Adipocyte (in vitro differentiated cells): ENCODE data around the gene GALNT9.

Experiments
- DNase-seq: peaks from one replicate; pipeline ENCODE4 v3.0.0-alpha.2; 2015; ENCODE audit warnings: low read depth
- H3K27me3 ChIP-seq: replicated peaks from 2 replicates; pipeline ENCODE4 v1.7.0; 2013; ENCODE audit warnings: mild to moderate bottlenecking, low read length, moderate library complexity; ENCODE audit not compliant: control insufficient read depth, insufficient read depth
- H3K36me3 ChIP-seq: 2 replicates; pipeline ENCODE4 v1.7.0; 2013; ENCODE audit warnings: low read length, mild to moderate bottlenecking, moderate library complexity; ENCODE audit not compliant: control insufficient read depth, insufficient read depth, severe bottlenecking
- H3K4me1 ChIP-seq: 2 replicates; pipeline ENCODE4 v1.7.0; 2013; ENCODE audit warnings: mild to moderate bottlenecking, low read length, moderate library complexity; ENCODE audit not compliant: control insufficient read depth, insufficient read depth
- H3K4me3 ChIP-seq: 2 replicates; pipeline ENCODE4 v1.7.0; 2013; ENCODE audit warnings: mild to moderate bottlenecking, low read length, moderate library complexity
- H3K9ac ChIP-seq: 2 replicates; pipeline ENCODE4 v1.7.0; 2013; ENCODE audit warnings: mild to moderate bottlenecking, low read length, moderate library complexity
- H3K9me3 ChIP-seq: 2 replicates; pipeline ENCODE4 v1.7.0; 2013; ENCODE audit warnings: mild to moderate bottlenecking, low read length, moderate library complexity; ENCODE audit not compliant: control insufficient read depth

Gene GALNT9

DNA sequence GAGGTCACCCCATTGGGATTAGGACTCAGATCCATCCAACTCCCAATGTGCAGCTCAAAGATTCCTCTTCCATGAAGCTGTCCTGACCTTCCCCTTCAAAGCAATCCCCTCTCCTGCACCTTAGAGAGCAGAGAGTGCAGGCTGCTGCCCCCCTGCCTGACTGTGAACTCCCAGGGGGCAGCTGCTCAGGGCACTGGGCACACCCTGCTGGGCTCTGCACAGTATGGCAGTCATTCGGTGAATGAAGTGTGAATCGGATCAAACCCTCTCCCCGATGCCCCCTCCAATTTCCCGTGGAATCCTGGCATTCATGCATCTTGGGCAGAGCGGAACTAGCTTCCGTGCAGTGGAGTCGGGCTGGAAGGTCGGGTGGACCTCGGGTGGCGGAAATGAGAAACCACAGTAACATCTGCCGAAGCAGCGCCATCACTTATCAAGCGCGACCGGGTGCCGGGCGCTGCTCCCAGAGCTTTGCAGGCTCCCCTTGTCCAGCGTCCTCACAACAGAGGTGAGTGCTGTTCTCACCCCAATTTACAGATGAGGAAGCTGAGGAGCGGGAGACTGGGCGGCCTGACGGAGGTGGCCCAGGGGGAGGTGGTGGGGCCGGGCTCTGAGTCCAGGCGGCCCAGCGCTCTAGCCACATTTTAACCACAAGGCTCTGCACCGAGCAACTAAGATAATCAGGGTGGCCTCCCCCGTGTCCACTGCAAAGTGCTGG, 14.7 kb downstream of the GALNT9 start:
- Histone ChIP-seq H3K36me3 (no peaks in the 10 kb centered on the region), H3K27me3 (peaks cover 63% of the 10 kb centered on the region), H3K9me3 (peaks cover 31% of the 10 kb centered on the region), H3K4me3 (no peak overlapping the region), H3K9ac (no peak overlapping the region), H3K4me1 (no peaks in the 10 kb centered on the region)
- DNase-seq, result no peak

DNA sequence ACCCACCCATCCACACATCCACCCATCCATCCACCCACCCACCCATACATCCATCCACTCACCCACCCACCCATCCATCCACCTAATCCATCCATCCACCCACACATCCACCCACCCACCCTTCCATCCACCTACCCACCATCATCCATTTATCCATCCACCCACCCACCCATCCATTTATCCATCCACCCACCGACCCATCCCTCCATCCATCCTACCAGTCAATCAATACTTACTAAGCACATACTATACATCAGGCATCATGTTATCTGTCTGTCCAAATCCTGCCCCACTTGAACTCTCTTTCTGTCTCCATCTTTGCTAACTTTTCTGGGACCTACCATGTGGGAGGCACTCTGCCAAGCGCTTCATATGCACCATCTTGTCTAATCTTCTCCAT, 15.4 kb downstream of the GALNT9 start:
- Histone ChIP-seq H3K9me3 (peaks cover 34% of the 10 kb centered on the region), H3K4me3 (no peak overlapping the region), H3K27me3 (peaks cover 65% of the 10 kb centered on the region), H3K9ac (no peak overlapping the region), H3K4me1 (no peaks in the 10 kb centered on the region), H3K36me3 (no peaks in the 10 kb centered on the region)
- DNase-seq, result no peak

DNA sequence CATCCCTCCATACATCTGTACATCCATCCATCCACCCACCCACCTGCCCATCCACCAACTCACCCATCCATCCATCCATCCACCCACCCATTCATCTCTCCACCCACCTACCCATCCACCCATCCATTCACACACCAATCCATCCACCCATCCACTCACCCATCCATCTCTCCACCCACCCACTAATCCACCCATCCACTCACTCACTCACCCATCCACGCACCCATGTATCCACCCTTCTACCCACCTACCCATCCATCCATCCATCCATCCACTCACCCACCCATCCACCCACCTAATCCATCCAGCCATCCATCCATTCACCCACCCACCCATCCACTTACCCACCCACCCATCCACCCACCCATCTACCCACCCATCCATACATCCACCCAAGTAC, 16.2 kb downstream of the GALNT9 start:
- peaks cover 34% of the 10 kb centered on the region for H3K9me3 ChIP-seq
- no peaks in the 10 kb centered on the region for H3K4me1 ChIP-seq
- no peak for DNase-seq
- H3K27me3 ChIP-seq, result peaks cover 56% of the 10 kb centered on the region
- no peak overlapping the region for H3K4me3 ChIP-seq
- no peaks in the 10 kb centered on the region for H3K36me3 ChIP-seq
- H3K9ac ChIP-seq, result no peak overlapping the region

DNA sequence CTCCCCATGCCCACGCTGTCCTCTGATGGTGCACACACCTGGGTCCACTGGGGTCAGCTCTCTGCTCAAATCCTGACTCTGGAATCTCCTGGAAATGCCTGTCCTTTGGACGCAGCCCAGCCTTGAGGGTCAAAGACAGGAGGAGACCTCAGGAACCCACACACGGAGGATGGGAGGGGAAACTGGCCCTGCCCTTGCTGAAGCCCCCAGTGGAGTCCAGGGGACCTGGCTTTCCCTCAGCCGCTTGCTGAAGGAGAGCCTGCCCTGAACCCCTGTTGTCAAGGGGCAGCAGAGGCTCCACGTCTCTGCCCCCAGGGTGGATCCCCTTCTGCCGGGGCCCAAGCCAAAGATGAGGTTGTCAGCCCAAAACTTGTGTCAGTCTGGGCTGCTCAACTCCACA, 16.9 kb downstream of the GALNT9 start:
- H3K4me3 ChIP-seq, result no peak overlapping the region
- no peak overlapping the region for H3K9ac ChIP-seq
- peaks cover 34% of the 10 kb centered on the region for H3K9me3 ChIP-seq
- no peak for DNase-seq
- H3K4me1 ChIP-seq, result no peaks in the 10 kb centered on the region
- H3K36me3 ChIP-seq, result no peaks in the 10 kb centered on the region
- peaks cover 50% of the 10 kb centered on the region for H3K27me3 ChIP-seq

GRCh38 chr12:132311201-132311915, 18.0 kb downstream of the GALNT9 start:
- DNase-seq, result no peak
- H3K4me3 ChIP-seq, result no peak overlapping the region

GRCh38 chr12:132310181-132311040, 19.0 kb downstream of the GALNT9 start:
- no peak for DNase-seq
- H3K27me3 ChIP-seq, result peaks cover 41% of the 10 kb centered on the region
- no peaks in the 10 kb centered on the region for H3K4me1 ChIP-seq
- no peak overlapping the region for H3K4me3 ChIP-seq
- H3K36me3 ChIP-seq, result no peaks in the 10 kb centered on the region
- peaks cover 34% of the 10 kb centered on the region for H3K9me3 ChIP-seq
- H3K9ac ChIP-seq, result no peak overlapping the region

More at GRCh38 chr12:132311201-132311915, 18.0 kb downstream of the GALNT9 start:
- Histone ChIP-seq H3K4me1 (no peaks in the 10 kb centered on the region), H3K9me3 (peaks cover 34% of the 10 kb centered on the region), H3K36me3 (no peaks in the 10 kb centered on the region), H3K9ac (no peak overlapping the region), H3K27me3 (peaks cover 50% of the 10 kb centered on the region)

DNA sequence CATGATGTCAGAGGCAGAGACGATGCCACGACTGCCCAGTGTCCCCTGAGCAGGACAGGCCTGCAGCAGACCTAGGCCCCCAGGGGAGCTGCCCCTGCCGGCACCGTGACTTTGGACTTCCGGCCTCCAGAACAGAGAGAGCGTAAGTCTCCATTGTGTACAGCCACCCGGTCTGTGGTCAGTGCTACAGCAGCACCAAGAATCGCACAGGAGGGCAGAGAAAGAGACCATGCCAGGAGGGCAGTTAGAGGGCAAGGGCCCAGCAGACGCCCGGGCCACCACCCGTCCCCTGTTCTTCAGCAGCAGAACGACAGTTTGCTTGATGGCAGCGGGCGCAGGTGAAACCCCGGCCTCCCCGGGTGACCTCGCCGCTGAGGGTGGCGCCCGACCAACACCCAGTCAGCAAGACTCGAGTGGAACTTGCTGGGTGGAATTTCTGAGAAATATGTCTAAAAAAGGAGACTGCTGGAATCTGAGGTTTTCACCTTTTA, 19.7 kb downstream of the GALNT9 start:
- H3K27me3 ChIP-seq, result peaks cover 39% of the 10 kb centered on the region
- H3K4me3 ChIP-seq, result no peak overlapping the region
- DNase-seq, result no peak
- peaks cover 34% of the 10 kb centered on the region for H3K9me3 ChIP-seq
- H3K4me1 ChIP-seq, result no peaks in the 10 kb centered on the region
- H3K36me3 ChIP-seq, result no peaks in the 10 kb centered on the region
- H3K9ac ChIP-seq, result no peak overlapping the region

DNA sequence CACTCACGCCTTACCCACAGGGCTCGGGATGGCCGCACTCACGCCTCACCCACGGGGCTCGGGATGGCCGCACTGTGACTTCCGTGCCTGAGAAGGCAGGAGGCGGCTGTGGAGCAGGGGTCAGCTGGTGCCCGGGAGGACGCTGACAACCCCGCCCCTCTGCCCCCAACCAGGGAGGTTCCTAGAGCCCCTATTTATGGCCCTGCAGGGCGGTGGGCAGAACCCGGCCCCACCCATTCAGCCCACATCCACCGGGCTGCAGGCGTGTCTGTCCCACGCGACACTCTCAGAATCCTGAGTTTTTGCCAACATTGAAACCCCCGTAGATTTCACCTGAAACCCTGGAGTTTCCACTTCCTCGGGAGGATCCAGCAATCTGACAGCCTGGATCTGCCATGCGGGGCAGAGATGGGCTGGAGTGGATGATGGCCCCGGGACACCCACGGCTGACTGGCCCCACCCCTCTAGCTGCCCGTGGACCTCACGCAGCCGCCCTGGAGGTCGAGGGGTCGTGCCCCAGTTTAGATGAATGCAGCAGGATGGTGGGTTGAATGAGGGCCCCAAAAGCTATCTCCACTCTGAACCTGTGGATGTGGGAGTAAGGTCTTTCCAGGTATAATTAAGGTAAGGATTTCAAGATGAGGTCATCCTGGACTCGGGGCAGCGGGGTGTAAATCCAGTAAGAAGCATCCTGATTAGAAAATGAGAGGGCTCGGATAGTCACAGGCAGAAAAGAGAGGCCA, 20.4 kb downstream of the GALNT9 start:
- no peak overlapping the region for H3K4me3 ChIP-seq
- H3K27me3 ChIP-seq, result peaks cover 33% of the 10 kb centered on the region
- DNase-seq, result no peak
- no peak overlapping the region for H3K9ac ChIP-seq
- peaks cover 34% of the 10 kb centered on the region for H3K9me3 ChIP-seq
- H3K36me3 ChIP-seq, result no peaks in the 10 kb centered on the region
- H3K4me1 ChIP-seq, result no peaks in the 10 kb centered on the region

- H3K4me3 ChIP-seq, result no peak overlapping the region
- H3K27me3 ChIP-seq, result peaks cover 33% of the 10 kb centered on the region
- no peak overlapping the region for H3K9ac ChIP-seq
- no peaks in the 10 kb centered on the region for H3K36me3 ChIP-seq
- H3K4me1 ChIP-seq, result no peaks in the 10 kb centered on the region
- no peak for DNase-seq
- H3K9me3 ChIP-seq, result peaks cover 34% of the 10 kb centered on the region
Observed at GRCh38 chr12:132307976-132308852, 21.2 kb downstream of the GALNT9 start.

- Histone ChIP-seq H3K9ac (no peak overlapping the region), H3K4me1 (no peaks in the 10 kb centered on the region), H3K36me3 (no peaks in the 10 kb centered on the region), H3K9me3 (peaks cover 25% of the 10 kb centered on the region), H3K27me3 (peaks cover 36% of the 10 kb centered on the region), H3K4me3 (no peak overlapping the region)
- DNase-seq, result no peak
Observed at GRCh38 chr12:132306885-132307191, 22.6 kb downstream of the GALNT9 start.
